Measurements from ENCODE around the gene CDH13. TPM values are rescaled to one million over a fixed set of nuclear protein-coding genes. Genes with fewer than 3 reads are reported as not detected.

Gene CDH13
- total and polyA plus RNA-seq, 2 of the 8 experiments (the other 6 are each of a cell fraction or from before 2014, with no cell fraction given): 2.3 to 2.4 TPM

GRCh38 chr16:83774066-83774465 lies 1147.3 kb downstream of the CDH13 start:
- Histone ChIP-seq H3K9me3 (ENCODE audit: insufficient read depth in 2 of 2, low read depth in 1 of 2, low read length in 1 of 2) (no peaks in the 10 kb centered on the region), H3K36me3 (ENCODE audit: control insufficient read depth in 2 of 4, insufficient read depth in 4 of 4, low read length in 3 of 4) (no peaks in the 10 kb centered on the region), H2AFZ (ENCODE audit: low read length) (no peak overlapping the region), H4K20me1 (replicated peaks in 1 of 2; ENCODE audit: control insufficient read depth in 1 of 2, insufficient read depth in 2 of 2, low read length in 2 of 2) (no peaks in the 10 kb centered on the region), H2BK120ac (replicated peaks; ENCODE audit: low read depth, low read length) (no peak overlapping the region), H4K5ac (ENCODE audit: insufficient read length, low read depth, low read length) (no peak overlapping the region), H3K18ac (ENCODE audit: extremely low read depth, low read length) (no peak overlapping the region), H2BK20ac (ENCODE audit: low read length) (no peak overlapping the region), H3K4me1 (replicated peaks in 1 of 4; ENCODE audit: control insufficient read depth in 3 of 4, insufficient read depth in 4 of 4, low read length in 3 of 4) (peaks cover under 1 to 10% (median 6%) of the 10 kb centered on the region in 4 experiments; a peak in 6 of 7 replicates), H3K79me1 (ENCODE audit: low read depth, low read length) (no peaks in the 10 kb centered on the region), H3K9ac (replicated peaks in 1 of 4; ENCODE audit: extremely low read depth in 1 of 4, low read depth in 3 of 4, low read length in 3 of 4) (no peak overlapping the region), H3K4ac (replicated peaks; ENCODE audit: insufficient read length, low read depth, low read length) (no peak overlapping the region), H3K4me3 (ENCODE audit: extremely low read depth in 1 of 4, insufficient read depth in 2 of 4, low read depth in 3 of 4, low read length in 4 of 4) (no peak overlapping the region), H3K14ac (ENCODE audit: insufficient read length) (no peak overlapping the region), H2AK5ac (ENCODE audit: low read depth, low read length) (0 out of 2 replicates have a peak overlapping the region, but pooled peaks have one; percentile 46), H2BK12ac (ENCODE audit: low read depth, low read length) (no peak overlapping the region), H3K23me2 (ENCODE audit: low read depth, low read length) (no peaks in the 10 kb centered on the region), H3K23ac (ENCODE audit: insufficient read length) (no peak overlapping the region), H3K27ac (ENCODE audit: low read depth, low read length) (no peak overlapping the region), H3K27me3 (replicated peaks in 1 of 4; ENCODE audit: control insufficient read depth in 3 of 4, extremely low read depth in 1 of 4, insufficient read depth in 3 of 4, low read length in 3 of 4) (no peaks in the 10 kb centered on the region), H2BK15ac (ENCODE audit: low read length) (no peak overlapping the region), H3K79me2 (ENCODE audit: control insufficient read depth in 1 of 2, insufficient read depth in 2 of 2, low read length in 2 of 2) (no peaks in the 10 kb centered on the region), H4K8ac (ENCODE audit: extremely low read depth, insufficient read depth, low read length) (no peak overlapping the region), H4K91ac (replicated peaks; ENCODE audit: insufficient read length, low read length) (no peak overlapping the region), H3K4me2 (ENCODE audit: insufficient read depth in 1 of 2, low read depth in 2 of 2, low read length in 2 of 2) (no peak overlapping the region), H3K56ac (replicated peaks; ENCODE audit: insufficient read length, low read depth, low read length) (no peak overlapping the region), H2BK5ac (ENCODE audit: low read depth, low read length) (no peak overlapping the region)
- DNase-seq (ENCODE audit: low read depth in 1 of 2, low spot score in 2 of 2) (no peak), FAIRE-seq (no peak)
- CTCF ChIA-PET (ENCODE audit: partially characterized antibody): interaction anchor here (0.5 to 1.8 kb wide), 5 partner anchors 13 to 183 kb away, joined by 3 to 5 read pairs (median 4); no protein-coding TSS in a partner anchor
- POLR2A ChIA-PET (ENCODE audit: partially characterized antibody): no interaction called here
- TF ChIP-seq CREB1 (IDR thresholded peaks at IDR 0.05) (no peak), E2F6 (IDR thresholded peaks at IDR 0.05) (no peak), FOSL1 (IDR thresholded peaks at IDR 0.05; ENCODE audit: insufficient read depth, low read depth, low read length) (no peak), SP2 (IDR thresholded peaks at IDR 0.05; ENCODE audit: low read length) (no peak), SIX5 (IDR thresholded peaks at IDR 0.05; ENCODE audit: low read depth, low read length) (no peak), POU5F1 (IDR thresholded peaks at IDR 0.05; ENCODE audit: low read depth, low read length) (no peak), SAP30 (IDR thresholded peaks at IDR 0.05; ENCODE audit: insufficient read depth, insufficient replicate concordance, low read length) (no peak), NRF1 (IDR thresholded peaks at IDR 0.05; ENCODE audit: low read depth, low read length) (no peak)
- WGBS, 2 experiments (ENCODE audit: extremely low coverage in 1 of 2, insufficient coverage in 1 of 2, insufficient read length in 1 of 2, insufficient replicate concordance in 2 of 2, low coverage in 1 of 2, low lambda C conversion rate in 2 of 2, missing lambda C conversion rate in 1 of 2): 90% methylated on average over 4 of the region's 4 CpGs; no CpG with 5 or more reads in 1 of the 2 experiments
